GM18870 (cell line): Measurements from ENCODE around the gene CTBP1.

ENCODE experiments used
- ATAC-seq: cut with Tn5 transposase; IDR thresholded peaks from one replicate; pipeline ENCODE4 v1.9.1; 2021; ENCODE audit warnings: moderate library complexity; ENCODE audit not compliant: unreplicated experiment

The CTBP1 gene

DNA sequence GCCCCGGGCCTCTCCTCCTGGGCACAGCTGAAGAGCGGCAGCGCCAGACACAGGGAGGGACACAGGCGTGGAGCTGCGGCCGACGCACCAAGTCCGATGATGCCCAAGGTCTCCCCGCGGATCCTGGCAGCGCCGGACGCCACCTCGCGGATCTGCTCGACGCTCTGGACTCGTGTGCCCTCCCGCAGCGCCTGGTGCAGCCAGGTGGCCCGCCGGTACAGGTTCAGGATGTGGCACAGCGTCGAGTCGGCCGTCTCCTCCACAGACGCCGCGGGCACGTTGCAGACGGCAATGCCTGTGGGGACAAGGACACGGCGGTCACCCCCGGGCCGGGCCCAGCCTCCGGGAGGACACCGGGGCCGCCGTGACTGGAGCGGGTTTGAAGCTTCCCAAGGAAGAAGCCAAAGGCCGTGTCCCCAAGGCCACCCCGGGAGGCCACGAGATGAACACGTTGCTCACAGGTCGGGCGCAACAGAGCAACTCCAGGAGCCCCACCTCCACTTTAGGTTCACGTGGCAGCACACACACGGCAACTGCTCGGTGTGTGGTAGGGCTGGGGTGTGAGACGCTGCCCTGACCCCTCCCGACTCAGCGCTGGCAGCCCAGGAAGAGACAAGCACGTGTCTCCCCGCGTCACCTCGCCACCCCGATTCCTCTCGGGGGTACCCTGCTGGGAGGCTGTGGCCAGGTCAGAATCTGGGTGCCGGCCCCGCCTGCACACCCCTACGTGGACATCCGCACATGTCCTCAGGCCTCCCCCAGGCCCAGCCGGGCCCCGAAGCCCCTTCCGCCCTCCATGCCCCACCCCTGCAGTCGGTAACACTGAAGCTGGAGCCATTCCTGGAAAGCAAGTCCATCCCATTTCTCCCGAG is 23.4 kb downstream of the CTBP1 start:
- no peak for ATAC-seq

DNA sequence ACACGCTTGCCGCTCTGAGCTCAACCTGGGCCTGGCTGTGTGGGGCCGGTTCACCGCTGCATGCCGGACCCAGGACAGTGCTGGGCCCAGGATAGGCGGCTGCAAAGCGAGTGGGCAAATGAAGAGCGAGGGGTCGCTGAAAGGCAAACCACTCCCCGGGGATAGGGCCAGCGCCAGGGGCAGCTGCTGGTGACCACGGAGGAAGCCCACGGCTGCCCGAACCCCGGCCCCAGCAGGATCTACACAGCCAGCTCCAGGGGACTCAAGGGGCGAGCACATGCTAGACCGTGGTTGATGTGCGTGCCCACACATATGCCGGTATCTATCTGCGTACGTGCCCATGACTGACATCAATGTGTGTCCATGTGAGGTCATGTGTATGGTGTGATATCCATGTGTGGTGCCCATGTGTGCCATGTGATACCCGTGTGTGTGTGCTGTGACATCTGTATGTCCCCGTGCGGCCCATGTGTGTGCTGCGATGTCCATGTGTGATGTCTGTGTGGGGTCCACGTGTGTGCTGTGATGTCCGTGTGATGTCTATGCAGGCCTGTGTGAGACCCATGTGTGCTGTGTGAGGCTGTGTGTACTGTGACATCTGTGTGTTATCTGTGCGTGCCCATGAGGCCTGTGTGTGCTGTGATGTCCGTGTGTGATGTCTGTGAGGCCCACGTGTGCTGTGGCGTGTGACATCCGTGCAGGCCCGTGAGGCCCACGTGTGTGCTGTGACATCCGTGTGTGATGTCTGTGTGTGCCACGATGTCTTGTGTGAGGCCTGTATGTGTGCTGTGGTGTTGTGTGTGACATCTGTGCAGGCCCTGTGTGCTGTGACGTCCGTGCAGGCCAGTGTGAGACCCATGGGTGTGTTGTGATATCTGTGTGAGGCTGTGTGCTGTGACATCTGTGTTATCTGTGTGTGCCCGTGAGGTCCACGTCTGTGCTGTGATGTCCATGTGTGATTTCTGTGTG is 24.8 kb downstream of the CTBP1 start:
- no peak for ATAC-seq

- no peak for ATAC-seq
Observed at GRCh38 chr4:1222938-1223690, 25.8 kb downstream of the CTBP1 start.

DNA sequence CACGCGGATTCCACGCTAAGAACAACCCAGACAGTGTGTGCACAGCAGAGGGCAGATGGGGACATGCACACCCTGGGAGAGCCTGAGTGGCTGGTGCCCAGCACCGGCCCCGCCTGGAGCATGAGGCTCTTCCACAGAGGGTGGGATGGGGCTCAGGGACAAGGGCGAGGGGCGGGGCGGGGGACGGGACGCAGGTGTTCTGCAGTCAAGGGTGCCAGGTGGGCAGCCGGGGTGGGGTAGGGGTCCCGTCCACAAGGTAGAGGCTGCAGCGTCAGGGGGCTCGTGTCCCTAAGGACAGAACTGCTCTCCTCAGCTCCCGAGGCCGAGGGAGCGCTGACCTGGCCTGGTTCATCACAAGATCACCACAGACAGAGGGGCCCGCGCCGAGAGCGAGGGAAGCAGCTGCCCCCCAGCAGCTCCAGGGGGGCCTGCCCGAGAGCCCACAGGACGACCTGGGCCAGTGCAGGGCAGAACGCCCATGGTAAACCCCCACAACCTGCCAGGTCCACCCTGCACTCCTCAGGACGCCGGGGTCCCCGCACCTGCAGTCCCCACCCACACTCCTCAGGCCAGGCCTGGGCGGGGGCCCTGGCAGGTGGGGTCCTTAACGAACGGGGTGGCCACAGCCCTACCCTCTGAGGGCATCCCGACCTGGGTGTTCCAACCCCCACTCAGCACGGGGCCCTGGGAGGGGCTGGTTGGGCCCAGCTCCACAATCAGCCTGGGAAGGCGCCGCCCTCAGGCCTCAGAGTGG is 26.7 kb downstream of the CTBP1 start:
- ATAC-seq: no peak

DNA sequence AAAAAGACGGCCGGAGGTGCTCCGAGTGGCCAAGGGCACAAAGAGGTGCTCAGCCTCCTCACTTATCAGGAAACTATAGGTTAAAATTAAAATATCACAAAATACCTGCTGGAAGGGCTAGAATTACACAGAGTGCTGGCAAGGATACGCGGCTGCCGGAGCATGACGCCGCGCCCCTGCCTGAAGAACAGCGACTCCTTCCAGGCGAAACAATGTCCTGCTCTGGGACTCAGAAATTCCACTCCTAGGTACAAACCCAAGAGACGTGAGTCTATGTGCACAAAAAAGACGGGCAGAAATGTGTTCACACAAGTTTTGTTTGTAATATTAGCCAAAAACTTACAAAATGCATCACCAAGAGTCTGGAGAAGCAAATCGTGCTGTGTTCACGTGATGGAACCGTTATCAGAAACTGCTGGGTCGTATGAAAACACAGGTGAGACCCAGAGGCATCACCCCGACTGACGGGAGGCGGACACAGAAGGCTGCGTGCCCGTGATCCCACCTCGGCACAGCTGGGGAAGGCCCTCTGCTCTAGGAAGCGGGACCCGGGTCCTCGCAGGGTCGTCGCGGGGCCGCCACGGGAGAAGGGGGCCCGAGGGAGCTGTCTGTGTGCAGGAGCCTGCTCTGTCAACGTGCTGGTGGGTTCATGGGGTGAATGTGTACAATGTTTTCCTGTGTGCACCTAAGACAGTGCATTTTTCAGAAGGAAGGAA is 27.6 kb downstream of the CTBP1 start:
- no peak for ATAC-seq

- ATAC-seq: no peak
Observed at GRCh38 chr4:1220566-1220965, 28.4 kb downstream of the CTBP1 start.

DNA sequence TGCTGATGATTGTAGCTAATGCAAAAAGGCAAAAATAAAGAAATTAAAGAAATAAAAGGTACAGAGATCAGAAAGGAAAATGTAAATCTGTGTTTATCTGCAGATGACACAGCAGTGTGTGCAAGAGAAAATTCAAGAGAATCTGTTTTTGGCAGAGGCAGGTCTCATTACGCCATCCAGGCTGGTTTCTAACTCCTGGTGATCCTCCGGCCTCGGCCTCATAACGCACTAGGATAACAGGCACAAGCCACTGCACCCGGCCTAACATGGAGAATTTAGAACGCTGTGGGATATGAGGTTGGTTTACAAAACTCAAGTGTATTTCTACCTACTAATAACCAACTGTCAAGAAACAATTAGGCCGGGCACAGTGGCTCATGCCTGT is 29.4 kb downstream of the CTBP1 start:
- ATAC-seq: no peak

DNA sequence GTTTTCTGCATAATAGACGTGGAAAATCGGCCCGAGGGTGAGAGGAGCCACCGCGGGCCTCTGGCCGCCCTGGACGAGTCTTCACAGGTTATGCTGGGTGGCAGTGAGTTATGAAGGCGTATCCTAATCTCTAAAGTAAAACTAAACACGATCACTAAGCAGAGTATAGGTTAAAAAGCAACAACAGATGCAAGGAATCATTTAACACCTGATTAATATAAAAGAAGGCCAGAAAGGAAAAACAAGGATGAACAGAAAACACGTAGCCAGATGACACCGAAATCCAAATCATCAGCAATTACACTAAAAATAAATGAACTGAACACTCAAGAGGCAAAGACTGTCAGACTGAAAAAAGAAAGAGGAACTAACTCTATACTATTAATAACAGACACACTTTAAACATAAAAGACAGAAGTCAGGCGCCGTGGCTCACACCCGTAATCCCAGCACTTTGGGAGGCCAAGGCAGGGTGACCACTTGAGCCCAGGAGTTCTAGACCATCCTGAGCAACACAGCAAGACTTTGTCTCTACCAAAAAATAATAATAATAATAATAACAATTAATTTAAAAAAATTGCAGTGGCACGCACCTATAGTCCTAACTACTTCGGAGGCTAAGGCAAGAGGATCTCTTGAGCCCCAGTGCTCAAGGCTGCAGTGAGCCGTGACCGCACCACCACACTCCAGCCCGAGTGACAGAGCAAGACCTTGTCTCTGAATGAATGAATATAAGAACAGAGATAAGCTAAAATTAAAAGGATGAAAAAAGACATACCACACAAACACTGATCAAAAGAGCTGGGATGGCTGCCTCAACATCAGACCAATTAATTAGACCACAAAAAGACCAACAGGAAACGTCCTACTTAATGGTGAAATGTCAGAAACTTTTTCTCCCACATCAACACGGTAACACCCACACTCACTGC is 30.0 kb downstream of the CTBP1 start:
- peak; percentile 75 for ATAC-seq

DNA sequence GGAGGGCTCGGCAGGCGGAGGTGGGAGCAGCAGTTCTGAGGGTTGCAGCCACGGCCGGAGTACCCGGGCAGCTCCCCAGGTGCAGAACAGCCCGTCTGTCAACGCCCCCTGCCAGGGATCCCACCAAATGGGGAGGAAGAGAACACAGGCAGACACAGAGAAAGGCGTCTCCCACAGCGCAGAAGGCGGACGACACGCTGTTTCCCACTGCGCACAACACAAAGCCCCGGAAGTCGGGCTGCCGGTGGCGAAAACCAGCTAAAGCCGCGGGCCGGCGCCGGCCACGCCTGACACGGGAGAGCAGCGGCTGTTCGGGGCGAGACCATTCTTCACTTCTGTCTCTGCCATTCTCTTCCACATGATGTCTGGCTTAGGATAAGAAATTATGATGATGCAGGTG is 31.6 kb downstream of the CTBP1 start:
- ATAC-seq: no peak

- no peak for ATAC-seq
Observed at GRCh38 chr4:1216869-1217294, 32.0 kb downstream of the CTBP1 start.

DNA sequence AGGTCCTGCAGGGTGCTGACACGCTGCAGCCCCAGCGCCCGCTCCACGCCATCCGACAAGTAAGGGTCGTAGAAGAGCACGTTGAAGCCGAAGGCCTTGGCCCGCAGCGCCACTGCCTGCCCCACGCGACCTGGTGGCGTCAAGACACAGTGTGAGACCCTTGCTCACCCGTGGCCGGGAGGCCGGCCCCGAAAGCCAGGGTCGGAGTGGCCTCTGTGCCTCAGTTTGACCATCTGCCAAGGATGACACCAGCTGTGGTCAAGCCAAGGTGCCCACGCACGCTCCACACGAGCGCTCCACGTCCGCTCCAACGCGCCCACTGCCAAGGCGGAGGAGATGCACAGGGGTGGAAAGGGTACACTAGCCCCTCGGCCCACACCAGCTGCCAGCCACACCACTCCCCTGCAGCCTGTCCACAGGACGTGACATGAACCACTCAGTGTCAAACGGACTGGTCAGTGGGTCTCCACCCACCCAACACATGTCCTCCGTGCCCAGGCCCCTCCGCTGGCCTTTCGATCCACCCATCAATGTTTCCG is 32.8 kb downstream of the CTBP1 start:
- no peak for ATAC-seq

- no peak for ATAC-seq
Observed at GRCh38 chr4:1215141-1216075, 33.5 kb downstream of the CTBP1 start.

DNA sequence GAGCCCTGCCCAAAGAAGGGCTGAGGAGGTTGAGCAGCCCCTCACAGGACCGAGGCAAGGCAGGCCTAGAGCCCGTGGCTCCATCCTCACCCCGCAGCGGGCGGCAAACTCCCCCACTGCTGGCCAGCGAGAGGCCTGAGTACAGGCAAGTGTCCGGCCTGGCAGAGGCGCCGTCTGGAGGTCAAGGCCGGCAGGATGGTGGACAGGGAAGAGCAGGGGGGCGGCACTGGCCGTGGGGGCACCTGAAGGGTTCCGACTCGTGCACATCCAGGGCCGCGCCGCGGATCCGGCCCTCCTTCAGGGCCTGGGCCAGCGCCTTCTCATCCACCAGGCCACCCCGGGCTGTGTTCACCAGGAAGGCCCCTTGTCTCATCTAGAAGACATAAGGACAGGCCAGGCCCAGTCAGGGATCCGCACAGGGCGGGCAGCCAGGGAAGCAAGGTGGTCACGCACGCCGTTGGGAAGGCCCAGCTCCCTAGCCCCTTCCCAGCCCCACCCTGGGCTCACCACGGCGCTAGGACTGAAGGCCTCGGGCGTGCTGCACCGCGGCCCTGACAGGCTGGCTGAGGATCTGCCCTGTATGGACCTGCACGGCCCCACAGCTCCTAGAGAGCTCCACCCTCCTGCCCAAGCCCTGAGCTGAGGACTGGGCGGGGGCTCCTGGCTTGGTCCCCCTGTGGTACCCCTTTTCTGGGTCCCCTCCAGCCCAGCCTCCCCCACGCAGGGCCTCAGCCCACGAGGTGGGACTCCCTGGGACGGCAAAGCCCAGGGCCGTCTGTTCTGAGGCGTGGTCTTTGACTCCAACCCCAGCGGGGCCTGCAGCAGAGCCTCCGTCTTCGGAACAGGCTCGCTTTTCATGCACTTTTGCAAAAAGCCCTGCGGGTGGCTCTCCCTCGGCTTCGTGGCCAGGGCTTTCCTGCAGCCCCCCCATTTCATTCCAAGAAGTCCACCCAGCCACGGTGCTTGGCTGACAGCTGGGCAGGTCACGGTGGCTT is 34.5 kb downstream of the CTBP1 start:
- ATAC-seq: no peak

DNA sequence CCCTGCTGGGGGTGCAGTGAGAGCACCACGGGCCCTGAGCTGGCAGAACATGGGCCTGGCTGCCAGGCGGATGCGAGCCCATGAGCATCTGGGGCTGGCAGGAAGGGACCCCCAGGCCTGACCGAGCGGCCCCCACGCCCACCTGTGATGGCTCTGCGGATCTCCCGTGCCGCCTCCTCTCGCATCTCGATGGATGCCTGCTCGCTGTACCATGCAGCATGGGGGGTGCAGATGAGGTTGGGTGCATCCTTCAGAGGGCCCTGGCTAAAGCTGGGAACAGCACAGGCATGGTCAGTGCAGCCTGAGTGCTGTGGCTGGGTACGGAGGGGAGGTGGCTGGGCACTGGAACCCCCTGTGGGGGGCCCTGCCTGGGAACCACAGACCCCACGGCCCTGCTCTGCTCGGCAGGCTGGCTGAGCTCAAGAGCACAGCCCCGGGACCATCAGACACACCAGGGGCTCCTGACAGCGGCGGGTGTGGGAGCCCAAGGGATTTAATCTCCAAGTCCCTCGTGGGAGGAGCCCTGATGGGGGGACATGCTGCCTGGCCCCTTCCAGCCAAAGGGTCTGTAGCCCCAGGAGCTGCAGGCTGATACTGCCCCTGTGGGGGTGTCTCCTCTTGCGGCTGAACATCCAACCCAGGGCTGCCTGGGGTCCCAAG is 35.5 kb downstream of the CTBP1 start:
- ATAC-seq: no peak

- ATAC-seq: no peak
Observed at GRCh38 chr4:1212546-1213335, 36.2 kb downstream of the CTBP1 start.
